ENCODE data around the gene ATP6V0C.

ATP6V0C gene

DNA sequence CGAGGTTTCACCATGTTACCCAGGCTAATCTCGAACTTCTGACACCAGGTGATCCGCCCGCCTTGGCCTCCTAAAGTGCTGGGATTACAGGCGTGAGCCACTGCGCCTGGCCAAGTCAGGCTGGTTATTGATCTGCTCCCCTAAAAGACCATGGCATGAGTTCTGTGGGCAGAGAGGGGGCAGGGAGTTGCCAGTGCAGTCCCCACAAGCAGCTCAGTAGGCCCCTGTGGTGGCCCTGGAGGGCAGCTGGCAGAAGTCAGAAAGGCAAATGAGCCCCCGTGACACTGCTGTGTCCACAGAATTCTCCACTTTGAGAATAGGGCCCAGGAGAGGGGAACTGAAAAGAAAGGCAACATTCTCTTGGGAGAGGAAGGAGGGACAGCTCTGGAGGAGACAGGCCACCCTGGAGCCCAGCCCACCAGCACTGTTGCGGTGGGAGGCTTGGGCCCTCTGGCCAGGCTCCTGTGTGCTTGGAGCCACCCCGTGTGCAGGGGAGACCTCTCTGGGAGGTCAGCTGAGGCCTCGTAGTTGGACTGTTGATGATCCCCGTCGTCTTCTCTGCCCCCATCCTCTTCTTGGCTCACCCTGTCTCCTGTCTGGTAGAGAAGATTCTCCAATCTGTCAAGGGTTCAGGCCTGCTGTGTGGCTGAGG is 4.3 kb downstream of the ATP6V0C start:
- TF ChIP-seq FOXP2 (optimal IDR thresholded peaks at IDR 0.05; ENCODE audit: borderline replicate concordance, extremely low read depth, extremely low read length, insufficient read depth): no peak
- TF ChIP-seq SIN3A (IDR thresholded peaks at IDR 0.05; ENCODE audit: borderline replicate concordance, insufficient read depth, low read length): no peak

DNA sequence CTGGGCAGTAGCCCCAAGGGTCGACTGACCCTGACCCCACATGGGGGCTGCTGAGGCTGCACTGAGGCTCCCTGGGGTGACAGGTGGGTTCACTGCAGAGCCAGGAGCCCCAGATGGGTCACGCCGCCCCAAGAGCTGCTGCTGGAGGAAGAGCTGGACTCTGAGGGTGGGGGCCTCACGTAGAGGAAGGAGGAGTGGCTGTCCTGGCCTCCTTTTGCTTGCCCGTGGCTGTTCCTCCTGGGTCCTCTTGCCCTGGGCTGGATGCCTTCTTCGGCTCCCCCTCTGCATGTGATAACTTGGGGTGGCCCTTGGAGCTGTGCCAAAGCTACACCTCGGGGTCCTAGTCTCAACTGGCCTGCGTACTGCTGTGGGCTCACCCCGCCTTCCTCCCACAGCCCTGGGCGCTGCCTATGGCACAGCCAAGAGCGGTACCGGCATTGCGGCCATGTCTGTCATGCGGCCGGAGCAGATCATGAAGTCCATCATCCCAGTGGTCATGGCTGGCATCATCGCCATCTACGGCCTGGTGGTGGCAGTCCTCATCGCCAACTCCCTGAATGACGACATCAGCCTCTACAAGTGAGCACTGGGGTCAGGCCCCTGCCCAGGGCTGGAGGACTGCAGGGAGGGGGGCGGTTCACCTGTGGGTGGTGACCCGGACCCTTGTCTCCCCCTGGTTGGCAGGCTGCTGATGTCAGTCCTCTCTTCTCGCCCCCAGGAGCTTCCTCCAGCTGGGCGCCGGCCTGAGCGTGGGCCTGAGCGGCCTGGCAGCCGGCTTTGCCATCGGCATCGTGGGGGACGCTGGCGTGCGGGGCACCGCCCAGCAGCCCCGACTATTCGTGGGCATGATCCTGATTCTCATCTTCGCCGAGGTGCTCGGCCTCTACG is 5.3 kb downstream of the ATP6V0C start:
- TF ChIP-seq, protein P1, sequence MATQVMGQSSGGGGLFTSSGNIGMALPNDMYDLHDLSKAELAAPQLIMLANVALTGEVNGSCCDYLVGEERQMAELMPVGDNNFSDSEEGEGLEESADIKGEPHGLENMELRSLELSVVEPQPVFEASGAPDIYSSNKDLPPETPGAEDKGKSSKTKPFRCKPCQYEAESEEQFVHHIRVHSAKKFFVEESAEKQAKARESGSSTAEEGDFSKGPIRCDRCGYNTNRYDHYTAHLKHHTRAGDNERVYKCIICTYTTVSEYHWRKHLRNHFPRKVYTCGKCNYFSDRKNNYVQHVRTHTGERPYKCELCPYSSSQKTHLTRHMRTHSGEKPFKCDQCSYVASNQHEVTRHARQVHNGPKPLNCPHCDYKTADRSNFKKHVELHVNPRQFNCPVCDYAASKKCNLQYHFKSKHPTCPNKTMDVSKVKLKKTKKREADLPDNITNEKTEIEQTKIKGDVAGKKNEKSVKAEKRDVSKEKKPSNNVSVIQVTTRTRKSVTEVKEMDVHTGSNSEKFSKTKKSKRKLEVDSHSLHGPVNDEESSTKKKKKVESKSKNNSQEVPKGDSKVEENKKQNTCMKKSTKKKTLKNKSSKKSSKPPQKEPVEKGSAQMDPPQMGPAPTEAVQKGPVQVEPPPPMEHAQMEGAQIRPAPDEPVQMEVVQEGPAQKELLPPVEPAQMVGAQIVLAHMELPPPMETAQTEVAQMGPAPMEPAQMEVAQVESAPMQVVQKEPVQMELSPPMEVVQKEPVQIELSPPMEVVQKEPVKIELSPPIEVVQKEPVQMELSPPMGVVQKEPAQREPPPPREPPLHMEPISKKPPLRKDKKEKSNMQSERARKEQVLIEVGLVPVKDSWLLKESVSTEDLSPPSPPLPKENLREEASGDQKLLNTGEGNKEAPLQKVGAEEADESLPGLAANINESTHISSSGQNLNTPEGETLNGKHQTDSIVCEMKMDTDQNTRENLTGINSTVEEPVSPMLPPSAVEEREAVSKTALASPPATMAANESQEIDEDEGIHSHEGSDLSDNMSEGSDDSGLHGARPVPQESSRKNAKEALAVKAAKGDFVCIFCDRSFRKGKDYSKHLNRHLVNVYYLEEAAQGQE (IDR thresholded peaks at IDR 0.05; ENCODE audit: insufficient read depth in 1 of 2, low read depth in 2 of 2, low read length in 2 of 2): no peak
- no peak for TF ChIP-seq POLR2AphosphoS5 (IDR thresholded peaks at IDR 0.05; ENCODE audit: low read depth, low read length)
- TF ChIP-seq TAF1 (IDR thresholded peaks at IDR 0.05; ENCODE audit: borderline replicate concordance, insufficient read depth, low read length): no peak
- TF ChIP-seq FOXP2 (optimal IDR thresholded peaks at IDR 0.05; ENCODE audit: borderline replicate concordance, extremely low read depth, extremely low read length, insufficient read depth): no peak
- no peak for TF ChIP-seq SIN3A (IDR thresholded peaks at IDR 0.05; ENCODE audit: borderline replicate concordance, insufficient read depth, low read length)

DNA sequence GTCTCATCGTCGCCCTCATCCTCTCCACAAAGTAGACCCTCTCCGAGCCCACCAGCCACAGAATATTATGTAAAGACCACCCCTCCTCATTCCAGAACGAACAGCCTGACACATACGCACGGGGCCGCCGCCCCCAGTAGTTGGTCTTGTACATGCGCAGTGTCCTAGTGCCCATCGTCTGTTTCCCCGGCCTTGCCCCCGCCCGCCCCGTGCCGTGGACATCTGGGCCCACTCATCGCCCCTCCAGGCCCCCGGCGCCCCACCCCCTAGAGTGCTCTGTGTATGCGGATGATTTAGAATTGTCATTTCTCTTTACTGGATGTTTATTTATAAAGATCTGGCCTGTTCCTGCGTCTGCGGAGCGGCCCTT is 5.9 kb downstream of the ATP6V0C start:
- no peak for TF ChIP-seq POLR2AphosphoS5 (IDR thresholded peaks at IDR 0.05; ENCODE audit: low read depth, low read length)
- no peak for TF ChIP-seq FOXP2 (optimal IDR thresholded peaks at IDR 0.05; ENCODE audit: borderline replicate concordance, extremely low read depth, extremely low read length, insufficient read depth)
- no peak for TF ChIP-seq TAF1 (IDR thresholded peaks at IDR 0.05; ENCODE audit: borderline replicate concordance, insufficient read depth, low read length)
- TF ChIP-seq SIN3A (IDR thresholded peaks at IDR 0.05; ENCODE audit: borderline replicate concordance, insufficient read depth, low read length): no peak
- TF ChIP-seq, protein P1 (IDR thresholded peaks at IDR 0.05; ENCODE audit: insufficient read depth in 1 of 2, low read depth in 2 of 2, low read length in 2 of 2): no peak

DNA sequence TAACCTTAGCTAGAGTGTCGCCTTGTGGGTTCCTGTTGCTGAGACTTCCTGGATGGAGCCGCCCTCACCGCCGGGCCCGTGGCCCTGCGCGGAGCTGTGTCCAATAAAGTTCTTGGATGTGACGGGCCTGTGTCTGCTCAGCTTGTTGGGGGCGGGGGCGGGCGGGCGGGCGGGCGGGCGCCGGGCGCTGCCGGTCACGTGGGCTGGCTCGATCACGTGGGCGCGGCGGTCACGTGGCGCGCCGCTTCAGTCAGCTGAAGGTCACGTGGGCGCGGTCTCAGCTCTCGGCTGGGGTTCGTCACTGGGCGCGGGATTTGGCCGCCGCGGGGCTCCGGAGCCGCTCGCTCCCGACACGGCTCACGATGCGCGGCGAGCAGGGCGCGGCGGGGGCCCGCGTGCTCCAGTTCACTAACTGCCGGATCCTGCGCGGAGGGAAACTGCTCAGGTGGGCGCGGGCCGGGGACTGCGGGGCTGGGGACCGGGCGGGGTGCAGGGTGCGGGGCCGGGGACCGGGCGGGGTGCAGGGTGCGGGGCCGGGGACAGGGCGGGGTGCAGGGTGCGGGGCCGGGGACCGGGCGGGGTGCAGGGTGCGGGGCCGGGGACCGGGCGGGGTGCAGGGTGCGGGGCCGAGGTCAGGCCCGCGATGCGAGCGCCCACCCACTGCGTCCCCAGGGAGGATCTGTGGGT is 6.5 kb downstream of the ATP6V0C start, which contains the start of gene AMDHD2:
Gene AMDHD2, plus strand, starts transcription at position 275 of the 687 bp plus-strand sequence. Its CDS starts 88 bp downstream, at position 363.
- TF ChIP-seq, protein P1 (IDR thresholded peaks at IDR 0.05; ENCODE audit: insufficient read depth in 1 of 2, low read depth in 2 of 2, low read length in 2 of 2): no peak; a peak in 1 of 4 replicates
- TF ChIP-seq POLR2AphosphoS5 (IDR thresholded peaks at IDR 0.05; ENCODE audit: low read depth, low read length) (peak; percentile 73), TAF1 (IDR thresholded peaks at IDR 0.05; ENCODE audit: borderline replicate concordance, insufficient read depth, low read length) (peak; percentile 45; the same call in 1 of the 2 replicates), FOXP2 (optimal IDR thresholded peaks at IDR 0.05; ENCODE audit: borderline replicate concordance, extremely low read depth, extremely low read length, insufficient read depth) (peak; percentile 96), SIN3A (IDR thresholded peaks at IDR 0.05; ENCODE audit: borderline replicate concordance, insufficient read depth, low read length) (peak; percentile 98; the same call in 1 of the 2 replicates)

Measured in PFSK-1 (cell line).